ENCODE data around the gene AIP. TPM values are rescaled to one million over a fixed set of nuclear protein-coding genes. Genes with fewer than 3 reads are reported as not detected.

The AIP gene
- total RNA-seq, 1 experiment from 2014 or later = 39.8 TPM

DNA sequence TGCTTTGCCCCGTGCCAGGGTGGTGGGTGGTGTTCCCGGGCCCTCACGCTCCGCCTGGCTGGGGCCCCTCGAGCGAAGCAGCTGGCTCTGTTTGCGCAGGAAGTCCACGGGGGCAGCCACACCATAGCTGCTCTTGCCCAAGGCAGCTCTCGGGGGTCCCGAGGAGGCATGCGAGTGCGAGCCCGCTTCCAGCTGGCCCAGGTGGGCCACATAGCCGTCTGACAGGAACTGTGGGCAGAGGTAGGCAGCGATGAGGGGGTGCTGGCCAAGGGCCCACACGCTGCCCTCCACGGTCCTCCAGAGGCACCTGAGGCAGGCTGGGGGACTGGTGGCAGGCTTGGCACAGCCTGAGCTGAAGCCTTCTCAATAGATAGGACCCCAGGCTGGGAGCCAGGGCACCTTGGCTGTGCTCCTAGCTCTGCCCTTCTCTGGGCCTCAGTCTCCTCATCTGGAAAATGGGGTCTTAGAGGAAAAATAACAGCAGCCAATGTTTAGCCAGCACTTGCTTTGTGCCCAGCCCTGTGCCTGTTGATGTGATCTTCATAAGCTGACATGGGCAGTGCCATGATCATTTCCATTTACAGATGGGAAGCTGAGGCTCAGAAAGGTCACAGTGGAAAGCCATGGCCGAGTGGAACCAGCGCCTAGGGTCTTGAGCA, 9.4 kb downstream of the AIP start:
- DNase-seq = no peak
- no peaks in the 10 kb centered on the region for H3K36me3 ChIP-seq
- H3K27me3 ChIP-seq = no peaks in the 10 kb centered on the region
- no peaks in the 10 kb centered on the region for H3K4me1 ChIP-seq
- no peak overlapping the region for H3K27ac ChIP-seq
- H3K4me3 ChIP-seq = no peak overlapping the region
- no peaks in the 10 kb centered on the region for H3K9me3 ChIP-seq (replicated peaks)

DNA sequence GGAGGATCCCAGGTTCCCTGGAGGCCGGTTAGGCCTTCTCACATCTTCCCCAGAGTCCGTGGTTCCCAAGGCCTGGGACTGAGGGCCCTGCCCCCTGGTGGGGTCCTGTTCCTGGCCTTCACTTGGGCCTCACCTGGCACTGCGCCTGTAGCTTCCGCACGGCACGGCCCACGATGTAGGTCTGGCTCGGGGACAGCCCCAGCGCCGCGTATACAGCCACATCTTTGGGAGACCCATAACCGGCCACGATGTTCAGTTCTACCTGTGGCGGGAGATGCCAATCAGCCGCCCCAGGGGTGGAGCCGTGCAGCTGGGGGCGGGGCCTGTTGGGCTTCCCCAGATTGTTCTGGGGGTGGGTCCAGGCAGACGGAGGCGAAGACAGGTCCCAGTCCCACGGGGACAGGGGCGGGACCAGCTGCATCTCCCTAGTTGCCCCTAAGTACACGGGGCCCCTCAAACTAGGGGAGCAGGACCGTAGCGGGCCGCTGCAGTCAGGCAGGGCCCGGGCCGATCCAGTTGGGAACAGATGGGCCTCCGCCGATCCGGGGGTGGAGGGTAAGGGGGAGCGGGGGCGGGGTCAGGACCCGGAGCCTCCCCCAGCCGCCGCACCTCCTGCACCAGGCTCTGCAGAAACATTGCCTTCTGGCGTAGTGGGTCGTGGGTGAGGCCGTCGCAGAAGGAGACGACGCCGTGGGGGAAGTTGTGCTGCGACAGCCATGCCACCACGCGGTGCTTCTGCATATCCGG, 10.1 kb downstream of the AIP start:
- no peaks in the 10 kb centered on the region for H3K27me3 ChIP-seq
- no peaks in the 10 kb centered on the region for H3K9me3 ChIP-seq (replicated peaks)
- H3K27ac ChIP-seq = no peak overlapping the region
- H3K4me1 ChIP-seq = no peaks in the 10 kb centered on the region
- no peak for DNase-seq
- H3K36me3 ChIP-seq = no peaks in the 10 kb centered on the region
- H3K4me3 ChIP-seq = no peak overlapping the region

DNA sequence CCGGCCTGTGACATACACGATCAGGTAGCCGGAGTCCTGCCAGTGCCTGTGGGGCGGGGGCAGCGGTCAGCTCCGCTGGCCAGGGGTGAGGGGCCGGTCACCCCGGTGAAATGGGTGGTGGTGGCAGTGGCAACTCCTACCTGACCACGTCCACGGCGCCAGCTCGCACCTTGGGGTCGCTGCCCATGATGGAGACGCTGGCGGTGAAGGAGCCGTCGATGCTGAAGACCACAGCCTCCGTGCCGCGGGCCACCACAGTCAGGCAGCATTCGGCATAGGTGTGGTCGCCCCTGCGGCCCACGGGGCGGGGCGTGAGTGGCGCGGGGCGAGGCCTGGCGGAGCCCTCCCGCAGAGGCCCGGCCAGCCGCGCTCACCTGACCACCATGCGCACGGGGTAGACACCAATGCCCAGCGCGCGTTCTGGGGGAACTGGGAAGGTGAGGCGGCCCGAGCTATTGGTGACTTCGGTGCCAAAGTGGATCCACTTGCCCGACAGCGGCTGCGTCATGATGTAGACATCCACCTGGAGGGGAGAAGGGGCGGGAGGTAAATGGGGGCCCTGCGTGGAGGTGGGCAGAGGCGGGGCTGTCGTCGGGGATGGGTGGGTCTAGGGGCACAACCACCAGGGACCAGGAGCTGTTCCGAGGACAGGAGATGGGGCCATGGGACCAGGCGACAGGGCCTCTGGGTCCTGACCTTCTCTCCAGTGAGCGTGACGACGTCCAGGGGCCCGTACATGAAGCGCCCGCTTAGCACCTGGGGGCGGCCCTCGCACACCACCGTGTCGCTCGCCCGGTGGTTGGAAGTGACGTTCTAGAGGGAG, 10.9 kb downstream of the AIP start:
- H3K9me3 ChIP-seq (replicated peaks) = no peaks in the 10 kb centered on the region
- H3K4me1 ChIP-seq = no peaks in the 10 kb centered on the region
- no peak for DNase-seq
- H3K27ac ChIP-seq = no peak overlapping the region
- no peaks in the 10 kb centered on the region for H3K27me3 ChIP-seq
- no peaks in the 10 kb centered on the region for H3K36me3 ChIP-seq
- H3K4me3 ChIP-seq = no peak overlapping the region

DNA sequence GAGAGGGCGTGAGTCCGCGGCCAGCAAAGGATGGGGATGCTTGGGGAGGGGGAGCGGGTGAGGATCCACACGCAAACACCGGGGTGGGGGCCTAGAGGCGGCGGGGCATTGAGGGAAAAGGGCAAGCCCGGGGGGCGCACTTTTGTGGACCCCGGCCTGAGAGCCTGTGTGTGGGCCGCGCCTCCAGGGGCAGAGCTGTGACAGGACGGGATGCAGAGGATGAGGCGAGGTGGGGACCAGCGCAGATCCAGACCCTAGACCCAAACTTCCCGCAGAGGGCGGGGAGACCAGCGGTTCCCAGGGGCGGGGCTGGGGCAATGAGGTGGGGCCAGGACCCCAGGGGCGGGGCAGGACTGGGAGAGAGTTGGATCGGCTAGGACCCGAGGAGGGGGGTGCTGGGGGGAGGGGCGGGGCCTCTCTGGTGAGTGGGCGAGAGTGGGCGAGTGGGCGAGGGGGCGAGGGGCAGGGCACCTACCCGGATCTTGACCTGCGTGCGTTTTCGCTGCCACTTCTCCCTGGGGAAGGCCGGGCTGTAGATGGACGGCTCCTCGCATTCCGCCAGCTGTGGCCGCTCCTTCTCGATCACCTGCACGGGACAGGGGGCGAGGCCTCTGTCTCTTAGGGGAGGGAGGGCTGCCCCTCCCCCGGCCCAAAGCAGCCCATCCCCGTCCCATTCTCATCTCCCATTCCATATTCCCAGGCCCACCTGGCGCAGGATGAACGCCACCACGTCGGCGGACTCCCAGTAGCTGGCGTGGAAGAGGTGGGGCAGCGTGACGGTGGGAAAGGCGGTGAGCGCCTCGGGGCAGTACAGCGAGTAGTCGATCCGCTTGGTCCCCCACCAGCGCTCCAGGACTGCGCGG, 11.8 kb downstream of the AIP start:
- Histone ChIP-seq H3K27ac (no peak overlapping the region), H3K4me1 (no peaks in the 10 kb centered on the region), H3K9me3 (replicated peaks) (no peaks in the 10 kb centered on the region), H3K27me3 (no peaks in the 10 kb centered on the region), H3K4me3 (no peak overlapping the region), H3K36me3 (no peaks in the 10 kb centered on the region)
- DNase-seq = no peak

DNA sequence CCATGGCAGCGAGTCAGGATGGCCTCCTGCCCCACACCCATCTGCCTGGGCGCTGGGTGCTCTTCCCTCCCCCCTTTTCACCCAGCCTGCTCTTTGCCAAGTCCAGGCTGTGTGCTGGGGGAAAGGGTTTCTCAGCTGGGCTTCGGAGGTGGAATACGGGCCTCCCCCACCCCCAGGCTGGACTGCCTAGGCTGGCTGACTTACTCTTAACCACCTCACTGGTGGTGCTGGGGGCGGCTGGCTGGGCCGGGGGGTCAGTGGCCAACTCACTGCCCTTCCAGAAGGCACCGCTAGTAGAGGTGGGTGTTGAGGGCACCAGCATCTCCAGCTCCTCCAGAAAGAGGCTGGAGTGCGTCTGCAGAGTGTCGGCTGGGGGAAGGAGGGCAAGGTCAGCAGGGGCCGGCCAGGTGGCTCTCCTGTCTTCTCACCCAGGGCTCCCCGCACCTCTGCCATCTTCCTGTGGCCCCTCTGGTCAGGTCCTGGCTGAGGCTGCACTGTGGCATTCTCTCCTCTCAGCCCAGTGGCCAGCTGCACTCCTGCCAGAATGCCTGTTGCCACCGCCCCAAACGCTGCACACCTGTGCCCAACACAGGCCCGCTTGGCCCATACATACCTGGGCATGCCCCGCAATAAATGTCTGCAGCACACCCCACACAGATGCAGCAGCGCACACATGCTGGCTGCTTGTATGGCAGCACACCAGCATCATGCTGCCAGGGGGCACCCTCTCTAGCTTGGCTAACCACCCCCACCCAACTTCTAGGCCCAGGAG, 12.6 kb downstream of the AIP start:
- no peak overlapping the region for H3K27ac ChIP-seq
- H3K4me1 ChIP-seq = no peaks in the 10 kb centered on the region
- no peak for DNase-seq

DNA sequence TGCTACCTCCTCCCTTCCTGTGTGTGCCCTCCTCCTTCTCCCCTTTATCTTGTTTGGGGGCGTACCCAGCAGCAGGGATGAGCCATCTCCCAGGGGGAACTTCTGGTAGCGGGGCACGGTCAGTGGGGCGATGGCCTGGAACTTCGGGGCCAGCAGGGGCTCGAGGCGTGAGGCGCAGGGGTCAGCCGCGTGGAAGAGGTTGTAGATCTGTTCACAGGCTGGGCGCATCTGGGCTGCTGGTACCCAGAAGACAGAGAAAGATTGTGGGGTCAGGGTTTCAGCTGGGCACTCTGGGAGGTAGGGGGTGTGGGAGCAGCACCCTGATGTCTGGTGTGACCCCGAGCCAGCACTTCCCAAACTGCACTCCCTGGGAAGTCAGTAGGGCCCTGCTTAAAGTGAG, 13.3 kb downstream of the AIP start:
- H3K9me3 ChIP-seq (replicated peaks) = no peaks in the 10 kb centered on the region
- H3K27me3 ChIP-seq = no peaks in the 10 kb centered on the region
- H3K4me3 ChIP-seq = no peak overlapping the region
- no peaks in the 10 kb centered on the region for H3K36me3 ChIP-seq
- no peak for DNase-seq
- H3K4me1 ChIP-seq = no peaks in the 10 kb centered on the region
- H3K27ac ChIP-seq = no peak overlapping the region

More for the DNA sequence above, 12.6 kb downstream of the AIP start:
- Histone ChIP-seq H3K27me3 (no peaks in the 10 kb centered on the region), H3K4me3 (no peak overlapping the region), H3K9me3 (replicated peaks) (no peaks in the 10 kb centered on the region), H3K36me3 (no peaks in the 10 kb centered on the region)

DNA sequence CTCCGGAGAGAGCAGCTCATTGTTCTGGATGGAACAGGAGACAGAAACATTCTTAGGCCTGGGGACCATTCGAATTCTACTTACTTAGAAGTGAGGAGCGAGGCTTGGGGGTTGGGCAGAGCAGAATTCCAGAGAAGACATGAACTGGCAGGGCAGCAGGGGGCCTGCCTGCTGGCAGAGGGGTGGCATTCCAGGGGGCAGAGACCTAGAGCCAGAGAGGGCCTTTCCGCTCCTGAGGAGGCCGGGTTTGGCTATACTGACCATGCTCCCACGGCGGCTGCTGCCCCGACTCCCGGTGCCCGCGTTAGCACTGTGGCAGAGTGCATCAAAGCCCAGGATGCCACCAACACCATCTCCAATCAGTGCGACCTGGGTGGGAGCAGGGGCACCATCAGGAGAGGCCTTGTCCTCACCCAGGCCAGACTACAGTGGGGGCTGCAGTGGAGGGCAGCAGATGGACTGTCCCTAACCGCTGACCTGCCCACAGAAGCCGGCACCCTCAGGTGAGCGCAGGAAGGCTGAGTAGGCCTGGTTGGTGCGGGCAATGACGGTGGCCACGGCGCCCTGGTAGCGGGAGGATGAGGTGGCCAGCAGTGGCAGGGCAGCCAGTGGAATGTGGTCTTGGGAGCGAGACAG, 14.9 kb downstream of the AIP start:
- no peaks in the 10 kb centered on the region for H3K27me3 ChIP-seq
- no peaks in the 10 kb centered on the region for H3K9me3 ChIP-seq (replicated peaks)
- H3K4me3 ChIP-seq = no peak overlapping the region
- no peaks in the 10 kb centered on the region for H3K4me1 ChIP-seq
- DNase-seq = no peak
- H3K36me3 ChIP-seq = no peaks in the 10 kb centered on the region
- no peak overlapping the region for H3K27ac ChIP-seq

DNA sequence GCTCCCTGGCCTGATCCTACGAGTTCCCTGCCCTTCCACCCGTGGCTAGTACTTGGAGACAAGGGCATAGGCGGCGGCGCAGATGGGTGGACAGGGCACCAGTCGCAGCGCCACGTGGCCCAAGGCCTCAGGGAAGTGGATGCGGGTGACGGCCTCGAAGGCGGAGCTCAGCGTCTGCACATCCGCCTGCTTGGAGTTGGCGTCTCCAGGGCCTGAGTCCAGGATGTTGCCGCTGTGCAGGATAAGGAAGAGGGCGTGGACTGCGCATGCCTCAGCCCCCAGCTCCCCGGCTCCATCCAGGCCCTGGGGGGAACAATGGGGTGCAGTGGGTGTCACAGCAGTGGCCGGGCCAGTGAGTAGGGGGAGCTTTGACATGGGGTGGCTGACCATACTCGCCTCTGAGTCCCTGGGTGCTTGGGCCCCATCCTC, 15.7 kb downstream of the AIP start:
- no peak for DNase-seq
- Histone ChIP-seq H3K27me3 (no peaks in the 10 kb centered on the region), H3K4me1 (no peaks in the 10 kb centered on the region), H3K9me3 (replicated peaks) (no peaks in the 10 kb centered on the region), H3K36me3 (no peaks in the 10 kb centered on the region), H3K4me3 (no peak overlapping the region), H3K27ac (no peak overlapping the region)

DNA sequence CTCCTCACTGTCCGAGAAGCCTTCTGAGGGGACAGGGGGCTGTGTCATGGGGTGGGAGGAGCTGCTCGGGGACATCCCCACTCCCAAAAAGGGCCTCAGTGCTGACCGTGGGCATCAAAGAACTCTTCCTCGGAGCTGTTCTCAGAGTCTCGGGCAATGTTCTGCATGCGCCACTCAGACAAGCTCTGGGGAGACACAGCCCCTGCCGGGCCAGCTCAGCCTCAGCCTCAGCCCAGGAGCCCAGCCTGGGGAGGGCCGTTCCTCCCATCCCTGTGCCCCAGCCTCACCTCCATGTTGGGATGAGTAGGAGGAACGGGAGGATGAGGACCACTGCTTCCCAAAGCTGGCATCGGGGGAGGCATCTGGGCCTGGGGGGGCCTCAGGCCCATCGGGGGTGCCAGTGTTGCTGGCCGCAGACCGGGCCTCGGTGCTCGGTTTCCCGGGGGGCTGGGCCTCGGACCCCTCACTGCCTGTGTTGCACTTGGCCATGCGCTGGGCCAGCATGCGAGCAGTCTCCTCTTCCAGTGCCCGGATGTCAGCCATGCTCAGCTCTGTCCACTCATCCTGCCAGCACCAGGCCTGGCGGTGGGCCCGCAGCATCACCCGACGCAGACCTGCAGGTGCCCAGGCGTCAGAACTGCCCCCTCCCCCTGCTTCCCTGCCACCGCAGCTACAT, 17.1 kb downstream of the AIP start:
- Histone ChIP-seq H3K36me3 (no peaks in the 10 kb centered on the region), H3K4me3 (no peak overlapping the region), H3K4me1 (no peaks in the 10 kb centered on the region), H3K9me3 (replicated peaks) (no peaks in the 10 kb centered on the region), H3K27ac (no peak overlapping the region), H3K27me3 (no peaks in the 10 kb centered on the region)
- DNase-seq = no peak

DNA sequence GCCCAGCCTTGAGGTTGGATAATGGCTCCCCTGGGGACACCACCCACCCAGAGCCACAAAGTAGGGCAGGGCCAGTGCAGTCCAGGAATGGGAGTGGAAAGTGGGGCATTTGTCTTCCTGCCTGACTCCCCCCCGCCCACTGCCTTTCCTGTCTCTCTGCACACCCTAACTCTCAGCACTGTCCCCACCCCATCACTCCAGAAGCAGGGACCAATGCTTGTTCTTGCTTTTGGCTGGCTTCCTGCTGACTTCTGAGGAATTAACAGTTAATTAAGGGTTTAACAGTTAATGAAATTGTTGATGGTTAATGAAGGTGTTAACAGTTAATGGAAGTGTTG, 17.6 kb downstream of the AIP start:
- Histone ChIP-seq H3K27ac (no peak overlapping the region), H3K27me3 (no peaks in the 10 kb centered on the region), H3K4me3 (no peak overlapping the region), H3K4me1 (no peaks in the 10 kb centered on the region), H3K9me3 (replicated peaks) (no peaks in the 10 kb centered on the region), H3K36me3 (no peaks in the 10 kb centered on the region)
- DNase-seq = no peak

DNA sequence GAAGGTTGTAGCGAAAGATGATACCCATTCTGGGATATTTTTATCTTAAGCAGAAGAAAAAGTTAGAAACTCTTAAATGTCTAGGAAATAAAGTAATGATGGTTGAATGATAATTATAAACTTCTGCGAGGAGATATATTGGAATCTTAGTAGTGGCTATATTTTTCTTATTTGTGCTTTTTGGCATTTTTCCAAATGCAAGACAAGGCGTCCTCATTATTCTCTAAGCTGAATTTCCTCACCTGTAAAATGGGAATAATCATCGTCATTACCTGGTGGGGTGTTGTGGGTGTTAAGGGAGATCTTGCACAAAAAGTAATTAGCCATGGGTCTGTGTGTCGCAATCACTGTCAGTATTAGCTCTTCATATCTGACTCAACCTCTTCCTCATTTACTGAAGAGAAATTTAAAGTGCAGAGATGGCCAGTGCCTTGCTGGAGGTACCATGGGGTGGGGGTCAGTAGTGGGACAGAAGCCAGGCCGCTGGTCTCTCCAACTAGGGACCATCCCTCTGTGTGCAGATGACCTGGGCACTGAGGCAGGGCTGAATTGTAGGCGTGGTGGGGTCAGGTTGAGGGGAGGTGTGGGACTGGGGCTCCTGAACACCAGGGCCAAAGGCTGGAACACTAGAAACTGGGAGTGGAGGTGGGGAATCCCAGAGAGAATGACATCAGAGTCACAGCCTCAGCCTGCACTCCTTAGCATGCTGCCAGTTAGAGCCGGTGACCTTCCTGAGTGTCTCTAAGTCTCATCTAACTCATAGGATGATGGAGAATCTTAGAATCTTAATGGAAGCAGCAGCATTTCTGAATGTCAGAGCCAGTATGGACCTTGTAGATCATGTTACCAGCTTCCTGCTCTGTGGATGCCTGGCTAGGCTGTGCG, 18.2 kb downstream of the AIP start:
- Histone ChIP-seq H3K9me3 (replicated peaks) (no peaks in the 10 kb centered on the region), H3K4me1 (no peaks in the 10 kb centered on the region), H3K27ac (no peak overlapping the region), H3K27me3 (no peaks in the 10 kb centered on the region), H3K36me3 (no peaks in the 10 kb centered on the region), H3K4me3 (no peak overlapping the region)
- DNase-seq = no peak

DNA sequence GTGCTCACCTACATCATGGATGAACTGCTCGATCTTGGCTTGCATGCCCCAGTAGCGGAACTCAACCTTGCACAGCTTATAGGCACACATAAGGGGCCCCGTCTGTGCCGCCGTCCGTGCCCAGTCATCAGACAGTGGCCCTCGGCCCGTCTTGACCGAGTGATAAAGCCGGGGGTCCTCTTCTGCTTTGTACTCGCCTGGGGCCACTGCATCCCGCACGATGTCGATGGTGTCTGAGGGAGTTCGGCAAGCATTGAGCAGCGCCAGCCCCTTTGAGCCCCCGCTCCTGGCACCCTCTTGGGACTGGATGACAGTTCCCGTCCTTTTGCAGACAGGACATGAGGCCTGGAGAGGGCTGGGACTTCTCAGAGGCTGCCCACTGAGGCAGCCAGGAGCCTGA, 19.0 kb downstream of the AIP start:
- DNase-seq = no peak

More for the DNA sequence above, 19.0 kb downstream of the AIP start:
- no peaks in the 10 kb centered on the region for H3K9me3 ChIP-seq (replicated peaks)
- H3K36me3 ChIP-seq = no peaks in the 10 kb centered on the region
- no peaks in the 10 kb centered on the region for H3K4me1 ChIP-seq
- no peaks in the 10 kb centered on the region for H3K27me3 ChIP-seq
- H3K27ac ChIP-seq = no peak overlapping the region
- H3K4me3 ChIP-seq = no peak overlapping the region
